Transverse colon (tissue), 4 donors: ENCODE results near the gene RFX3. TPM values are rescaled to one million over a fixed set of nuclear protein-coding genes. Genes with fewer than 3 reads are reported as not detected.

Experiments
- DNase-seq: peaks from one replicate; pipeline ENCODE4 v3.0.0-alpha.2; 2019
- H3K27ac ChIP-seq, 4 donors: fragments of 200-600 bp; sonication (generic); 2 replicates each; pipeline ENCODE4 v1.5.1; 2016 to 2018; ENCODE audit warnings: inconsistent platforms in 4 of 4
- H3K27me3 ChIP-seq: fragments of 200-600 bp; sonication (generic); 2 replicates; pipeline ENCODE4 v1.5.1; 2017; ENCODE audit warnings: inconsistent platforms
- H3K36me3 ChIP-seq, 4 donors: fragments of 200-600 bp; sonication (generic); 2 replicates each; pipeline ENCODE4 v1.5.1; 2017 to 2019; ENCODE audit warnings: inconsistent platforms in 4 of 4
- H3K4me1 ChIP-seq, 4 donors: fragments of 200-600 bp; sonication (generic); 2 replicates each; pipeline ENCODE4 v1.5.1; 2017 to 2020; ENCODE audit warnings: inconsistent platforms in 4 of 4
- H3K4me3 ChIP-seq, 4 donors: fragments of 200-600 bp; sonication (generic); 1 replicate in 1 of 4; 2 replicates in 3 of 4; pipeline versions ENCODE4 v1.5.1 to v1.6.1; 2017 to 2019; ENCODE audit warnings: inconsistent platforms in 4 of 4
- H3K9me3 ChIP-seq, 2 donors: fragments of 200-600 bp; sonication (generic); 2 replicates each; pipeline ENCODE4 v1.5.1; 2017 to 2019; ENCODE audit warnings: inconsistent platforms in 2 of 2
- CTCF ChIP-seq, 5 experiments: fragments of 200-600 bp in 3 of 5; fragments of 450-650 bp in 2 of 5; sonication (generic) in 3 of 5; IDR thresholded peaks; 1 replicate in 2 of 5; 2 replicates in 3 of 5; pipeline ENCODE4 v1.5.1; 2016 to 2017; ENCODE audit warnings: antibody characterized with exemption in 5 of 5, inconsistent platforms in 3 of 5, mild to moderate bottlenecking in 2 of 5, moderate library complexity in 1 of 5
- EP300 ChIP-seq: sonication (generic); formaldehyde crosslinking; IDR thresholded peaks from one replicate; pipeline ENCODE4 v1.6.1; 2017; ENCODE audit warnings: antibody characterized with exemption, low read depth
- POLR2A ChIP-seq: fragments of 450-650 bp; IDR thresholded peaks from one replicate; pipeline ENCODE4 v1.6.1; 2016; ENCODE audit warnings: antibody characterized with exemption, mild to moderate bottlenecking, moderate library complexity
- POLR2AphosphoS5 ChIP-seq, 3 donors: sonication (generic); formaldehyde crosslinking; IDR thresholded peaks; one replicate each; pipeline ENCODE4 v1.6.1; 2016; ENCODE audit warnings: antibody characterized with exemption in 3 of 3
- WGBS, 2 donors: methylation state at CpG; one replicate each; pipeline ENCODE4 v1.1.5; 2018; ENCODE audit warnings: low coverage in 1 of 2; 5-methylcytosine and 5-hydroxymethylcytosine counted together
- in situ Hi-C, 4 donors: fragments of 200-750 bp; cut with MboI; loops; one replicate each; pipeline versions ENCODE4 v1.15.0 to v1.15.1; 2017; ENCODE audit warnings: low sequenced_read_pairs in 3 of 4, low pct_ligation_motif_present in 1 of 4, low pct_unique_long_range_greater_than_20kb in 1 of 4
- intact Hi-C: fragments of 100-400 bp; cut with DNase I; formaldehyde crosslinking; loops from one replicate; pipeline ENCODE4 v1.15.1; 2023; ENCODE audit warnings: low total_unique reads
- total RNA-seq, 4 donors: library from RNA; depleted of rRNA; stranded (reverse); fragments of >200 nt; gene quantifications; one replicate each; pipeline ENCODE4 v1.1.0, GENCODE V29; 2016

RFX3 gene
- total RNA-seq, 4 donors from 2014 or later: 3.5 to 21.9 (median 7.1) TPM

- DNase-seq: no peak
- no peak for TF ChIP-seq POLR2A
- no peak for TF ChIP-seq POLR2AphosphoS5 (IDR thresholded peaks at IDR 0.05)
- no peak for TF ChIP-seq CTCF (IDR thresholded peaks at IDR 0.05)
- no peak for TF ChIP-seq EP300
- Histone ChIP-seq H3K9me3 (no peaks in the 10 kb centered on the region), H3K27me3 (no peaks in the 10 kb centered on the region), H3K27ac (no peak overlapping the region), H3K36me3 (peaks cover 0 to 3% (median 0%) of the 10 kb centered on the region in 4 donors), H3K4me3 (no peak overlapping the region), H3K4me1 (no peaks in the 10 kb centered on the region)
- intact Hi-C loops: no loop called here
- in situ Hi-C loops: no loop called here
- WGBS, 2 donors: 95 to 100% methylated on average over 1 of the region's 1 CpG
These were observed 257.6 kb downstream of the RFX3 start for GRCh38 chr9:3268223-3268622.

- TF ChIP-seq POLR2A: no peak
- TF ChIP-seq POLR2AphosphoS5 (IDR thresholded peaks at IDR 0.05): no peak
- no peak for TF ChIP-seq EP300
- Histone ChIP-seq H3K27me3 (no peaks in the 10 kb centered on the region), H3K4me3 (no peak overlapping the region), H3K27ac (no peak overlapping the region), H3K36me3 (peaks cover 0 to 3% (median 0%) of the 10 kb centered on the region in 4 donors), H3K9me3 (no peaks in the 10 kb centered on the region), H3K4me1 (no peaks in the 10 kb centered on the region)
- DNase-seq: no peak
- 90 to 92% methylated on average over 2 to 3 of the region's 3 CpGs for WGBS, 2 donors
- intact Hi-C loops: loop anchor here (1.0 to 5.0 kb wide), 2 partner anchors 11 to 314 kb away; no protein-coding TSS in a partner anchor
- in situ Hi-C loops: no loop called here
These were observed 262.1 kb downstream of the RFX3 start for GRCh38 chr9:3263698-3264097.

- H3K27ac ChIP-seq: no peak overlapping the region
- intact Hi-C loops (loop anchor here (5.0 kb wide), 1 partner anchor 314 kb away; no protein-coding TSS in a partner anchor), in situ Hi-C loops (no loop called here)
- DNase-seq: no peak
- H3K9me3 ChIP-seq: no peaks in the 10 kb centered on the region
- WGBS, 2 donors: 89 to 93% methylated on average over 10 of the region's 10 CpGs
- H3K4me1 ChIP-seq: no peaks in the 10 kb centered on the region
- no peak overlapping the region for H3K4me3 ChIP-seq
- no peak for TF ChIP-seq POLR2AphosphoS5 (IDR thresholded peaks at IDR 0.05)
- no peak for TF ChIP-seq CTCF (IDR thresholded peaks at IDR 0.05)
- no peak for TF ChIP-seq EP300
- H3K27me3 ChIP-seq: no peaks in the 10 kb centered on the region
- peaks cover 0 to 3% (median 0%) of the 10 kb centered on the region in 4 donors for H3K36me3 ChIP-seq
These were observed 262.8 kb downstream of the RFX3 start for GRCh38 chr9:3262826-3263529.

- no peaks in the 10 kb centered on the region for H3K27me3 ChIP-seq
- intact Hi-C loops: loop anchor here (5.0 kb wide), 1 partner anchor 316 kb away; no protein-coding TSS in a partner anchor
- no peaks in the 10 kb centered on the region for H3K4me1 ChIP-seq
- in situ Hi-C loops: no loop called here
- H3K9me3 ChIP-seq: no peaks in the 10 kb centered on the region
- peaks cover 0 to 10% (median under 1%) of the 10 kb centered on the region in 4 donors for H3K36me3 ChIP-seq
- H3K4me3 ChIP-seq: no peak overlapping the region
- TF ChIP-seq POLR2AphosphoS5 (IDR thresholded peaks at IDR 0.05): no peak
- TF ChIP-seq CTCF (IDR thresholded peaks at IDR 0.05): no peak
- TF ChIP-seq EP300: no peak
- no peak for TF ChIP-seq POLR2A
- no peak overlapping the region for H3K27ac ChIP-seq
- no peak for DNase-seq
- WGBS, 2 donors: 84 to 91% methylated on average over 5 of the region's 5 CpGs
These were observed 264.3 kb downstream of the RFX3 start for GRCh38 chr9:3261484-3261883.
